ENCODE data around the gene CEP78.

DNA sequence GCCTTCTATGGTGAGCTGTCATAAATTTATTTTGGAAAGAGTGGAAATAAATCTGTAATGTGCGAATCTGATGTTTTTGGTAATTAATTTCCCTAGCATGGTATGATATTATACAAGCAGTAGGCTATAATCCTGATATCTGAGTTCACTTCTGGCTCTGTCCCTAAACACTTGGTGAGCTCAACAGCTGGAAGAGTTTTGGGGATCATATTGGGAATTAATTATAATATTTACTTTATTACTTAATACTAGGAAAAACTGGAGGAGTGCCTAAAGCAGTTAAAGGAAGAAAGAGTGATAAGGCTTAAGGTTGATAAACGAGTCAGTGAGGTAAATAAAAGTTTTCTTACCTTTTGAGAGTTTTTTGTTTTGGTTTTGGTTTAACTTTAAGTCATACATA, 26.8 kb downstream of the CEP78 start:
- TF ChIP-seq, protein P1, sequence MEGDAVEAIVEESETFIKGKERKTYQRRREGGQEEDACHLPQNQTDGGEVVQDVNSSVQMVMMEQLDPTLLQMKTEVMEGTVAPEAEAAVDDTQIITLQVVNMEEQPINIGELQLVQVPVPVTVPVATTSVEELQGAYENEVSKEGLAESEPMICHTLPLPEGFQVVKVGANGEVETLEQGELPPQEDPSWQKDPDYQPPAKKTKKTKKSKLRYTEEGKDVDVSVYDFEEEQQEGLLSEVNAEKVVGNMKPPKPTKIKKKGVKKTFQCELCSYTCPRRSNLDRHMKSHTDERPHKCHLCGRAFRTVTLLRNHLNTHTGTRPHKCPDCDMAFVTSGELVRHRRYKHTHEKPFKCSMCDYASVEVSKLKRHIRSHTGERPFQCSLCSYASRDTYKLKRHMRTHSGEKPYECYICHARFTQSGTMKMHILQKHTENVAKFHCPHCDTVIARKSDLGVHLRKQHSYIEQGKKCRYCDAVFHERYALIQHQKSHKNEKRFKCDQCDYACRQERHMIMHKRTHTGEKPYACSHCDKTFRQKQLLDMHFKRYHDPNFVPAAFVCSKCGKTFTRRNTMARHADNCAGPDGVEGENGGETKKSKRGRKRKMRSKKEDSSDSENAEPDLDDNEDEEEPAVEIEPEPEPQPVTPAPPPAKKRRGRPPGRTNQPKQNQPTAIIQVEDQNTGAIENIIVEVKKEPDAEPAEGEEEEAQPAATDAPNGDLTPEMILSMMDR (IDR thresholded peaks at IDR 0.05 in 8 of 11, conservative IDR thresholded peaks at IDR 0.05 in 3 of 11): no peak
- TF ChIP-seq POLR2A (IDR thresholded peaks at IDR 0.05) (no peak), POLR2AphosphoS5 (IDR thresholded peaks at IDR 0.05) (no peak)
